ENCODE data around the gene TPRN.

DNA sequence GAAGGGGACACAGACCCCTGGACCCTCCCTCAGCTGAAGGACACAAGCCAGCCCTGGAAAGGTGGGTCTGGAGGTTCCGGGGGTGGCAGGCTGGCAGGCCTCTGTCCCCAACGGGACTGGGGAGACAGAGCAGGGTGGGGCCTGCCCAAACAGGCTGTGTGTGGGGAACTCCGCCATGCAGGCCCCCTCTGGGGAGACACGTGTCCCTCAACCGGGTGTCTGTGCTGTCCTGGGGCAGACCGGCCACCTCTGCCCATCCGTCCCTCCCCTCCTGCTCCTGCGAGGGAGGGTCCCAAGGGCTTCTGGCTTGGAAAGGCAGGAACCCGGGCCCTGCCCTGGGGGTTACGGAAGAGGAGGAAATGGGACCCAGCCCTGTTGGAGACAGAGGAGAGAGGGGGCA lies 31.6 kb upstream of the TPRN start:
- no peak for TF ChIP-seq POLR2A (IDR thresholded peaks at IDR 0.05)
- TF ChIP-seq, protein P1, sequence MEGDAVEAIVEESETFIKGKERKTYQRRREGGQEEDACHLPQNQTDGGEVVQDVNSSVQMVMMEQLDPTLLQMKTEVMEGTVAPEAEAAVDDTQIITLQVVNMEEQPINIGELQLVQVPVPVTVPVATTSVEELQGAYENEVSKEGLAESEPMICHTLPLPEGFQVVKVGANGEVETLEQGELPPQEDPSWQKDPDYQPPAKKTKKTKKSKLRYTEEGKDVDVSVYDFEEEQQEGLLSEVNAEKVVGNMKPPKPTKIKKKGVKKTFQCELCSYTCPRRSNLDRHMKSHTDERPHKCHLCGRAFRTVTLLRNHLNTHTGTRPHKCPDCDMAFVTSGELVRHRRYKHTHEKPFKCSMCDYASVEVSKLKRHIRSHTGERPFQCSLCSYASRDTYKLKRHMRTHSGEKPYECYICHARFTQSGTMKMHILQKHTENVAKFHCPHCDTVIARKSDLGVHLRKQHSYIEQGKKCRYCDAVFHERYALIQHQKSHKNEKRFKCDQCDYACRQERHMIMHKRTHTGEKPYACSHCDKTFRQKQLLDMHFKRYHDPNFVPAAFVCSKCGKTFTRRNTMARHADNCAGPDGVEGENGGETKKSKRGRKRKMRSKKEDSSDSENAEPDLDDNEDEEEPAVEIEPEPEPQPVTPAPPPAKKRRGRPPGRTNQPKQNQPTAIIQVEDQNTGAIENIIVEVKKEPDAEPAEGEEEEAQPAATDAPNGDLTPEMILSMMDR (IDR thresholded peaks at IDR 0.05): no peak

Data from body of pancreas (tissue), 4 donors.